ENCODE measurements around the gene ATF7.

Gene ATF7

DNA sequence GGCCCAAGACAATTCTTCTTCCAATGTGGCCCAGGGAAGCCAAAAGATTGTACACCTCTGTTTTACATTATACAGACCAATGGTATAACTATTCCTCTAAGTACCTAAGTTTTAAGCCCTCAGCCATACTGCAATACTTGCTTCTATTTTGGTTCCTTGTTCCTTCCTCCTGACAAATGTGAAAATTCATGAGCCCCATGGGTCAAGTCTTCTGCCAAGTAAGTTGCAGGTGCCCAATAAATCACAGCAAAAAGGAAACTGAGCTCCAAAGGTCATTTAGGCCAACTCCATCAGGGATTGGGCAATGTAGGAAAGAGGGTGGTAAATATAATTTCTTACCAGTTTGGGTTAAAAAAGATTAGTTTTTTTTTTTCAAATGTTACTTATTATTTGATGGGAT, 61.2 kb downstream of the ATF7 start:
- no peak for DNase-seq (ENCODE audit: low read depth, low spot score)
- Histone ChIP-seq H3K27ac (no peak overlapping the region), H3K9me3 (ENCODE audit: low read depth, low read length) (no peaks in the 10 kb centered on the region), H3K9ac (ENCODE audit: insufficient read length) (no peak overlapping the region), H3K36me3 (ENCODE audit: insufficient read depth, low read length) (no peaks in the 10 kb centered on the region; the same call in none of the 2 replicates), H3K4me3 (no peak overlapping the region)
- no peak for TF ChIP-seq POLR2AphosphoS5 (IDR thresholded peaks at IDR 0.05; ENCODE audit: borderline replicate concordance, low read depth, low read length)
- TF ChIP-seq FOXP2 (optimal IDR thresholded peaks at IDR 0.05; ENCODE audit: control extremely low read depth, extremely low read length, insufficient read depth), result no peak
- no peak for TF ChIP-seq EZH2 (IDR thresholded peaks at IDR 0.05)

DNA sequence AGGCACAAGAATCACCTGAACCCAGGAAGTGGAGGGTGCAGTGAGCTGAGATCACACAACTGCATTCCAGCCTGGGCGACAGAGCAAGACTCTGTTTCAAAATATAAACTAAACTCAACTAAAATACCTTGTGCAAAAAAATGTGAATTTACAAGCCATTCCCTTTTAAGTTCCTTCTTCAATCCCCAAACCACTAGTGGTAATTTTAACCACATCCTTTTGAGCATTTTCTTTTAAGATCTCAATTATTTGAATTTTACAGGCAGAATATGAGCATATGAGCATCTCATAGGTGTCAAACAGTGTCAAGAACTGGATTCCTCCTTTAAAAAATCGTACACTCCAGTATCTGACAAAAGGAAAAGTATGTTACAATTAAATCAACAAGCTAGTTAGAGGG, 61.9 kb downstream of the ATF7 start:
- Histone ChIP-seq H3K27ac (no peak overlapping the region), H3K9me3 (ENCODE audit: low read depth, low read length) (no peaks in the 10 kb centered on the region), H3K4me3 (no peak overlapping the region), H3K36me3 (ENCODE audit: insufficient read depth, low read length) (no peaks in the 10 kb centered on the region; the same call in none of the 2 replicates), H3K9ac (ENCODE audit: insufficient read length) (no peak overlapping the region)
- no peak for DNase-seq (ENCODE audit: low read depth, low spot score)
- TF ChIP-seq FOXP2 (optimal IDR thresholded peaks at IDR 0.05; ENCODE audit: control extremely low read depth, extremely low read length, insufficient read depth), result no peak
- TF ChIP-seq EZH2 (IDR thresholded peaks at IDR 0.05), result no peak
- TF ChIP-seq POLR2AphosphoS5 (IDR thresholded peaks at IDR 0.05; ENCODE audit: borderline replicate concordance, low read depth, low read length), result no peak

DNA sequence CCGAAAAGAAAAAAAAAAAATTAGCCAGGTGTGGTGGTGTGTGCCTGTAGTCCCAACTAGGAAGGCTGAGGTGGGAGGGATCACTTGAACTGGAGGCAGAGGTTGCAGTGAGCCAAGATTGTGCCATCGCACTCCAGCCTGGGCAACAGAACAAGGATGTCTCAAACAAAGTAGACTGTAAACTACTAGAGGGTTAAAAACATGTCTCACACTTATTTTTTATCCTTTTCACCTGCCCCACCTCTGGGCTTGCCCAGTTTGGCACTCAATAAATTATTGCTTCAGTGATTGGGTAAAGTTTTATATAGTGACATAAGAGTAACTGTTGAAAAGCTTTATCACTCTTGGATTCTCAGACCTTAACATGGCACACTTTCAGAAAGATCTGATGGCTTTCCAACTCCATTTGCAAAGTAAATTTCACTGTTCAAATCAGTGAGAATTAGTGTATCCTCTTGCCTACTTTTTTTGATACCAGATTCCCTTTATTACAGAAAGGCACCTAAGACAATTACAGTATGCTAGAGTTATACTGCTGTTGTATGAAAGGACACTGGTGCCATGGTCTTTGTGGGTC, 62.6 kb downstream of the ATF7 start:
- Histone ChIP-seq H3K27ac (no peak overlapping the region), H3K9me3 (ENCODE audit: low read depth, low read length) (no peaks in the 10 kb centered on the region), H3K36me3 (ENCODE audit: insufficient read depth, low read length) (no peaks in the 10 kb centered on the region; the same call in none of the 2 replicates), H3K4me3 (no peak overlapping the region), H3K9ac (ENCODE audit: insufficient read length) (no peak overlapping the region)
- DNase-seq (ENCODE audit: low read depth, low spot score), result no peak
- TF ChIP-seq POLR2AphosphoS5 (IDR thresholded peaks at IDR 0.05; ENCODE audit: borderline replicate concordance, low read depth, low read length) (no peak), FOXP2 (optimal IDR thresholded peaks at IDR 0.05; ENCODE audit: control extremely low read depth, extremely low read length, insufficient read depth) (no peak)

DNA sequence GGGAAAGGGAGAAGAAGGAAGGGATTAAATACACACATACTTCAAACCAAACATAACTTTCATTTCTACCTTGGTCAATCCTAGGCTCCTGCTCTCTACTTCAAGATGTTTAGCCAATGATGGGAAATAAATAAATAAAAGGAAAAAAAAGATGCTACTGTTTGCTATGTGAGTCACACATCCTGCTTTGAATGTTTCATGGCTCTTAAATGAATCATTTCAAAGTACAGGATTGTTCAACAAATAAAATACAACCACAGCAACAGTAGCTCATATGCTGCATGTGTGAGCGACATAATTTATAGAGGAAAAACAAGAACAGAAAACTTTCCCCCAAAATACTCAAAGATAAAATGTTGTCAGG, 64.6 kb downstream of the ATF7 start:
- no peak for TF ChIP-seq EZH2 (IDR thresholded peaks at IDR 0.05)
- no peak for TF ChIP-seq FOXP2 (optimal IDR thresholded peaks at IDR 0.05; ENCODE audit: control extremely low read depth, extremely low read length, insufficient read depth)
- no peak for TF ChIP-seq POLR2AphosphoS5 (IDR thresholded peaks at IDR 0.05; ENCODE audit: borderline replicate concordance, low read depth, low read length)
- H3K36me3 ChIP-seq (ENCODE audit: insufficient read depth, low read length), result no peaks in the 10 kb centered on the region; the same call in none of the 2 replicates
- no peak overlapping the region for H3K9ac ChIP-seq (ENCODE audit: insufficient read length)
- no peaks in the 10 kb centered on the region for H3K9me3 ChIP-seq (ENCODE audit: low read depth, low read length)
- no peak for DNase-seq (ENCODE audit: low read depth, low spot score)
- H3K27ac ChIP-seq, result no peak overlapping the region
- no peak overlapping the region for H3K4me3 ChIP-seq

DNA sequence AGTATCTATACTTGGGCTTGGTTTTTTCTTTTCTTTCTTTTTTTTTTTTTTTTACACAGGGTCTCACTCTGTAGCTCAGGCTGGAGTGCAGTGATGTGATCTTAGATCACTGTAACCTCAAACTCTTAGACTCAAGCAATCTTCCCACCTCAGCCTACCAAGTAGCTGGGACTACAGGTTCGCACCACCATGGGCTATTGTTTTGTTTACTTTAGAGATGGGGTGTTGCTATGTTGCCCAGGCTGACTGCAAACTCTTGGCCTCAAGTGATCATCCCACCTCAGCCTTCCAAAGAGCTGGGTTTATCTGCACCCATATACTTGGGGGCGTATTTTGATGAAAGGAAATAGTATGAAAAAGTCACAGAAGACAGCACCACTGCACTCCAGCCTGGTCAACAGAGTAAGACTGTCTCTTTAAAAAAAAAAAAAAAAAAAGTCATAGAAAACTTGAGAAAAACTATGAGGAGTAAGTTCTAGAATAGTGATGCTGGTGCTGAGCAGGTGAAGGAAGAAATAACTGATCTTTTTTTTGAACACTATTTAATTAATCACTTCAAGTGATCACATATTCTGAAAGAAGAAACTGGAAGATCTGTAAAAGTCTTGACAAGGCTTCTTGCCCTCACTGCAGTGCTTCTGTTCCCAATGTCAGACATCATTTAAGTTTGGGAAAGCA, 65.1 kb downstream of the ATF7 start:
- H3K36me3 ChIP-seq (ENCODE audit: insufficient read depth, low read length), result no peaks in the 10 kb centered on the region; the same call in none of the 2 replicates
- DNase-seq (ENCODE audit: low read depth, low spot score), result no peak
- H3K9ac ChIP-seq (ENCODE audit: insufficient read length), result no peak overlapping the region
- no peak for TF ChIP-seq FOXP2 (optimal IDR thresholded peaks at IDR 0.05; ENCODE audit: control extremely low read depth, extremely low read length, insufficient read depth)
- no peak for TF ChIP-seq POLR2AphosphoS5 (IDR thresholded peaks at IDR 0.05; ENCODE audit: borderline replicate concordance, low read depth, low read length)
- no peaks in the 10 kb centered on the region for H3K9me3 ChIP-seq (ENCODE audit: low read depth, low read length)
- no peak overlapping the region for H3K27ac ChIP-seq
- no peak overlapping the region for H3K4me3 ChIP-seq

DNA sequence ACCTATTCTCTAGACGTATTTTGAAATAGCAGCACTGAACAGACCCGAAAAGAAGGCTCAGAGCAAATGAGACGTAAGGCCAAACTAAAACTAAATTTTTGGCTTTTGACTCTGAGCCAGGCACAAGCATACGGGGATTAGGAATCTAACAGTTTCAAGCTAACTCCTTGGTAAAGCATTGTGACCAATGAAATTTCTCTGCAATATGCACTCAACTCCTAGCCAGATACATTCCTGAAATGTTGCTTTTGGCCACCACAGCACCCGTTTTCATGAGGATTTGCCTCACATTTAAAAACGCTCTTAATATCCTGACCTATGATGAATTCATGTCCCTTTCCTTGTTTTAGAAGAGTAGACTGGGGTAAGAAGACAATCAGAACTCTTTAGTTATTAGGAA, 65.8 kb downstream of the ATF7 start:
- DNase-seq (ENCODE audit: low read depth, low spot score), result no peak
- no peak overlapping the region for H3K27ac ChIP-seq
- no peak overlapping the region for H3K9ac ChIP-seq (ENCODE audit: insufficient read length)
- H3K9me3 ChIP-seq (ENCODE audit: low read depth, low read length), result no peaks in the 10 kb centered on the region
- no peaks in the 10 kb centered on the region; the same call in none of the 2 replicates for H3K36me3 ChIP-seq (ENCODE audit: insufficient read depth, low read length)
- TF ChIP-seq POLR2AphosphoS5 (IDR thresholded peaks at IDR 0.05; ENCODE audit: borderline replicate concordance, low read depth, low read length), result no peak
- TF ChIP-seq EZH2 (IDR thresholded peaks at IDR 0.05), result no peak
- no peak for TF ChIP-seq FOXP2 (optimal IDR thresholded peaks at IDR 0.05; ENCODE audit: control extremely low read depth, extremely low read length, insufficient read depth)
- no peak overlapping the region for H3K4me3 ChIP-seq

DNA sequence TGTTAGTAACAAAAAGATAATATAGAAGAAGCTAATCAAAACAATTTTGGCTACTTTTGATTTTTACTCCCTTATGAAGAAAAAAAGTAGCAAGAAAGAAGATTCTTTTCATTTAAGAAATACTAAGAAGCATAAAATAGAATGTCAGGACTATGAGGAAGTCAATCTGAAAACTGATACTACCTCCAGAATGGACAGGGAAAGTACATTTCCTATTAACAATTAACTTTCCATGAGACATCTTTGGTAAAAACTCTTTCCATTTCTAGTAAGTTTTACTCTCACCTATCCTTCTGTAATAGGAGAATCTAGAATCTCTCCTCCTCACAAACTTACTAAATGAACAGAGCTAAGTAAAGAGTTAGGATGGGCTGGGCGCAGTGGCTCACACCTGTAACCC, 67.6 kb downstream of the ATF7 start:
- no peaks in the 10 kb centered on the region for H3K9me3 ChIP-seq (ENCODE audit: low read depth, low read length)
- 0 out of 2 replicates have a peak overlapping the region, but pooled peaks have one; percentile 2 for H3K27ac ChIP-seq
- no peak for DNase-seq (ENCODE audit: low read depth, low spot score)
- H3K36me3 ChIP-seq (ENCODE audit: insufficient read depth, low read length), result no peaks in the 10 kb centered on the region; the same call in 1 of the 2 replicates
- TF ChIP-seq POLR2AphosphoS5 (IDR thresholded peaks at IDR 0.05; ENCODE audit: borderline replicate concordance, low read depth, low read length) (no peak), FOXP2 (optimal IDR thresholded peaks at IDR 0.05; ENCODE audit: control extremely low read depth, extremely low read length, insufficient read depth) (no peak), EZH2 (IDR thresholded peaks at IDR 0.05) (no peak)
- no peak overlapping the region for H3K4me3 ChIP-seq
- H3K9ac ChIP-seq (ENCODE audit: insufficient read length), result no peak overlapping the region

DNA sequence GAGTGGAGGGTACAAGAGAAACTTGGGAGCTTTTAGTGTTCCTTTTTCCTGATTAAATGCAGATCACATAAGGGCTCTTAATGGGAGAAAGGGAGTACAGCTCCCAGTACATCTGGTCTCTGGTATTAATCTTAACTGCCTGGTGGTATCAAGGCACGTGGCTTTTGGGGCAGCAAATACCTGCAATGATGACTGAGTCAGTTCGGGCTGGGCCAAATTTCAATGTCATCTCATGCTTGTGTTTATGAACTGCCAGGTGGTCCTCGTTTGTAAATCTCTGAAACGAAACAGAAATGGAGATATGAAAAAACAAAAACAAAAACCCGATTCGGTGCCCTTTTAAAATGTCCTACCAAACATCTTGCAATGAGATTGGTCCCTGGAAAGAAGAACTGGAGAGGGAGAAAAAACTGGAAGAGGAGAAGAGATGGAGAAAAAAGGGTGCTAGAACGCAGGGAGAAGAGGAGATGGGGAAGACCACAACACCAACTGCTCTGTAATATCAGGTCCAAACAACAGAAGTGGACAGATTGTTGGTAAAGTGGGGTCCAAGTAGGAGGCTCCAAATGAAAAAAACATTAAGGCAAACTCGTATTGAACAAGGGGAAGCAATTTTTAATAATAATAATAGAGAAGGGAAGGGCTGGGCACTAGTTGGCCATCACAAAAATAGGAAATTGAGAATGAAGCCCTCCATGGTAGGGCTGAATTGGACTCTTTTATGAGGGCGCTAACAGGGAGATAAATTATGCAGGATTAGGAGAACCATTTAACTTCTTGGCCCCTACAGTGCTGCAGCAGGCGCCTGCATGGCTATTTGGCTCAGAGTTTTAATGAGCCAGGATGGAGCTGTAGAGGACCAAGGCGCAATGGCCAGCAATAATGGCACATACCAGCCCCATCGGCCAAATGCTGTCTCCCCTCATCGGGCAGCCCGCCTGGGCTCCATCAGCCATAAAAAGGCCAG, 73.5 kb downstream of the ATF7 start:
- no peak overlapping the region for H3K9ac ChIP-seq (ENCODE audit: insufficient read length)
- H3K4me3 ChIP-seq, result no peak overlapping the region
- peaks cover 24% of the 10 kb centered on the region for H3K36me3 ChIP-seq (ENCODE audit: insufficient read depth, low read length)
- no peak for TF ChIP-seq POLR2AphosphoS5 (IDR thresholded peaks at IDR 0.05; ENCODE audit: borderline replicate concordance, low read depth, low read length)
- TF ChIP-seq EZH2 (IDR thresholded peaks at IDR 0.05), result no peak
- TF ChIP-seq FOXP2 (optimal IDR thresholded peaks at IDR 0.05; ENCODE audit: control extremely low read depth, extremely low read length, insufficient read depth), result no peak
- no peaks in the 10 kb centered on the region for H3K9me3 ChIP-seq (ENCODE audit: low read depth, low read length)
- H3K27ac ChIP-seq, result 0 out of 2 replicates have a peak overlapping the region, but pooled peaks have one; percentile 15
- no peak for DNase-seq (ENCODE audit: low read depth, low spot score)
